K562 (cell line): Measurements from ENCODE around the gene ABCA4. TPM values are rescaled to one million over a fixed set of nuclear protein-coding genes. Genes with fewer than 3 reads are reported as not detected.

Experiments
- ADNP ChIP-seq: fragments of 200-800 bp; sonication (Bioruptor generic); IDR thresholded peaks from 2 replicates; pipeline ENCODE4 v1.6.1; 2016; ENCODE audit warnings: missing genetic modification characterization, missing compliant biosample characterization
- ATF1 ChIP-seq, 2 experiments: fragments of 450-650 bp in 1 of 2; IDR thresholded peaks; 2 replicates each; pipeline ENCODE4 v1.6.1; 2016; ENCODE audit warnings: missing compliant biosample characterization in 1 of 2, missing genetic modification characterization in 1 of 2
- CBX3 ChIP-seq, 2 experiments: IDR thresholded peaks; 1 replicate in 1 of 2; 2 replicates in 1 of 2; pipeline ENCODE4 v1.6.1; 2012; ENCODE audit warnings: inconsistent platforms in 2 of 2, low read length in 2 of 2, borderline replicate concordance in 1 of 2, control low read depth in 1 of 2
- DACH1 ChIP-seq: fragments of 450-650 bp; IDR thresholded peaks from 2 replicates; pipeline ENCODE4 v1.6.1; 2018; ENCODE audit not compliant: partially characterized antibody
- HLTF ChIP-seq: fragments of 450-650 bp; IDR thresholded peaks from 2 replicates; pipeline ENCODE4 v1.6.1; 2016
- ID3 ChIP-seq, 2 experiments: fragments of 250-450 bp in 1 of 2; fragments of 450-650 bp in 1 of 2; sonication (Bioruptor Pico) in 1 of 2; IDR thresholded peaks; 2 replicates each; pipeline versions ENCODE4 v1.6.1 to v1.8.0; 2016 to 2021; ENCODE audit warnings: mild to moderate bottlenecking in 2 of 2, moderate library complexity in 2 of 2, missing compliant biosample characterization in 1 of 2, missing genetic modification characterization in 1 of 2
- ILK ChIP-seq: fragments of 450-650 bp; IDR thresholded peaks from 2 replicates; pipeline ENCODE4 v1.6.1; 2016; ENCODE audit warnings: missing genetic modification characterization, low read depth, mild to moderate bottlenecking, missing compliant biosample characterization, moderate library complexity, borderline replicate concordance
- PCBP2 ChIP-seq: fragments of 200-400 bp; formaldehyde crosslinking; IDR thresholded peaks from 2 replicates; pipeline ENCODE4 v1.6.1; 2018; ENCODE audit warnings: low read length, low read depth, mild to moderate bottlenecking, moderate library complexity; ENCODE audit not compliant: poor library complexity, severe bottlenecking
- PHF21A ChIP-seq: fragments of 450-650 bp; IDR thresholded peaks from 2 replicates; pipeline ENCODE4 v1.6.1; 2017; ENCODE audit warnings: low read depth, borderline replicate concordance
- POLR2G ChIP-seq: fragments of 200-400 bp; formaldehyde crosslinking; IDR thresholded peaks from 2 replicates; pipeline ENCODE4 v1.6.1; 2017; ENCODE audit warnings: low read depth, mild to moderate bottlenecking, antibody characterized with exemption, low read length, moderate library complexity
- RBM39 ChIP-seq: fragments of 200-400 bp; formaldehyde crosslinking; optimal IDR thresholded peaks from 2 replicates; pipeline ENCODE3; 2018; ENCODE audit warnings: low read depth, low read length
- TEAD2 ChIP-seq: fragments of 450-650 bp; IDR thresholded peaks from 2 replicates; pipeline ENCODE4 v1.6.1; 2016; ENCODE audit warnings: missing genetic modification characterization, control low read depth, missing compliant biosample characterization
- ZBTB33 ChIP-seq: sonication (generic); formaldehyde crosslinking; IDR thresholded peaks from 2 replicates; pipeline ENCODE4 v1.8.1; 2023; ENCODE audit warnings: mild to moderate bottlenecking, missing genetic modification reagents
- ZNF239 ChIP-seq: fragments of 250-450 bp; sonication (Bioruptor Pico); IDR thresholded peaks from 2 replicates; pipeline ENCODE4 v1.4.0; 2020; ENCODE audit warnings: mild to moderate bottlenecking
- ZNF609 ChIP-seq: sonication (generic); formaldehyde crosslinking; IDR thresholded peaks from 2 replicates; pipeline ENCODE4 v1.8.1; 2023; ENCODE audit warnings: missing genetic modification reagents, mild to moderate bottlenecking, borderline replicate concordance
- ZNF639 ChIP-seq, 2 experiments: fragments of 200-800 bp in 1 of 2; sonication (Bioruptor generic) in 1 of 2; sonication (generic) in 1 of 2; formaldehyde crosslinking in 1 of 2; IDR thresholded peaks in 1 of 2; conservative IDR thresholded peaks in 1 of 2; 2 replicates each; pipeline versions ENCODE4 v1.5.0 to v1.6.1; 2016 to 2020; ENCODE audit warnings: missing compliant biosample characterization in 1 of 2, missing genetic modification characterization in 1 of 2, missing genetic modification reagents in 1 of 2
- ZNF764 ChIP-seq: fragments of 250-450 bp; sonication (Bioruptor Pico); IDR thresholded peaks from 2 replicates; pipeline ENCODE4 v1.4.0; 2020; ENCODE audit warnings: low read depth, mild to moderate bottlenecking, moderate library complexity
- polyA plus RNA-seq, 8 experiments: library from polyadenylated mRNA; depleted of rRNA in 4 of 8; stranded (reverse) in 5 of 8; unstranded in 3 of 8; fragments of >200 nt; fragmentation: Nextera tagmentation in 2 of 8; fragmentation: Illumina TruSeq in 1 of 8; extraction: Ambion mirVana in 2 of 8; extraction: Trizol in 1 of 8; gene quantifications; 2 replicates each; pipeline versions ENCODE4 v1.2.1 to v1.2.3, GENCODE V29; 2011 to 2014; ENCODE audit warnings: inconsistent platforms in 1 of 8, missing spikeins in 1 of 8
- total RNA-seq, 7 experiments: library from RNA; depleted of rRNA in 6 of 7; stranded (reverse); fragments of >200 nt in 6 of 7; fragmentation: Illumina TruSeq in 2 of 7; extraction: Trizol in 2 of 7; gene quantifications; 2 replicates each; pipeline versions ENCODE4 v1.2.1 to v1.2.3, GENCODE V29; 2011 to 2021; ENCODE audit warnings: low replicate concordance in 1 of 7

Gene ABCA4
- total and polyA plus RNA-seq, 9 of the 15 experiments (the other 6 are each of a cell fraction or from before 2014, with no cell fraction given) = 0.01 to 0.04 TPM; not detected in 7

GRCh38 chr1:94014635-94015488 lies 106.1 kb downstream of the ABCA4 start (continued):
- TF ChIP-seq TEAD2 (0 out of 2 replicates have a peak, but pooled peaks have one; percentile 55), ATF1 (CRISPR knock-in tag; IDR thresholded peaks at IDR 0.05) (no peak), ATF1 (tag; IDR thresholded peaks at IDR 0.05) (peak; percentile 70), ZNF239 (CRISPR knock-in tag) (no peak), PHF21A (no peak), ZBTB33 (no peak), DACH1 (no peak), ZNF764 (no peak), ZNF609 (CRISPR knock-in tag) (no peak), HLTF (no peak), ID3 (CRISPR knock-in tag; IDR thresholded peaks at IDR 0.05) (no peak), ID3 (tag; IDR thresholded peaks at IDR 0.05) (no peak), PCBP2 (no peak), ZNF639 (CRISPR knock-in tag; conservative IDR thresholded peaks at IDR 0.05 in 1 of 2, IDR thresholded peaks at IDR 0.05 in 1 of 2) (no peak), RBM39 (no peak), POLR2G (no peak), ADNP (tag) (no peak), ILK (tag) (no peak), CBX3 (IDR thresholded peaks at IDR 0.05; ENCODE audit: borderline replicate concordance in 1 of 2, low read length in 2 of 2) (no peak)
